Liver (tissue), 9 donors: ENCODE results near the gene SESTD1. TPM values are rescaled to one million over a fixed set of nuclear protein-coding genes. Genes with fewer than 3 reads are reported as not detected.

Experiments
- DNase-seq: peaks from one replicate; pipeline ENCODE4 v3.0.0-alpha.2; 2017; ENCODE audit warnings: low spot score
- H3K27ac ChIP-seq, 2 donors: one replicate each; pipeline ENCODE4 v1.7.0; 2013; ENCODE audit warnings: inconsistent platforms in 2 of 2, low read length in 2 of 2, control low read depth in 1 of 2, low read depth in 1 of 2, mild to moderate bottlenecking in 1 of 2
- H3K27me3 ChIP-seq, 4 donors: one replicate each; pipeline versions ENCODE4 v1.6.1 to v1.7.0; 2013; ENCODE audit warnings: low read length in 3 of 4, inconsistent platforms in 1 of 4, mild to moderate bottlenecking in 1 of 4, moderate library complexity in 1 of 4; ENCODE audit not compliant: control insufficient read depth in 4 of 4, insufficient read depth in 4 of 4
- H3K36me3 ChIP-seq, 4 donors: one replicate each; pipeline versions ENCODE4 v1.6.1 to v1.7.0; 2013; ENCODE audit warnings: low read length in 3 of 4, mild to moderate bottlenecking in 3 of 4, low read depth in 1 of 4, moderate library complexity in 1 of 4; ENCODE audit not compliant: control insufficient read depth in 4 of 4, insufficient read depth in 3 of 4
- H3K4me1 ChIP-seq, 4 donors: one replicate each; pipeline versions ENCODE4 v1.6.1 to v1.7.0; 2013; ENCODE audit warnings: low read length in 3 of 4, mild to moderate bottlenecking in 3 of 4, moderate library complexity in 1 of 4; ENCODE audit not compliant: control insufficient read depth in 4 of 4, insufficient read depth in 4 of 4
- H3K4me3 ChIP-seq, 3 donors: one replicate each; pipeline versions ENCODE4 v1.6.1 to v1.7.0; 2013; ENCODE audit warnings: low read length in 3 of 3, control low read depth in 1 of 3, low read depth in 1 of 3, mild to moderate bottlenecking in 1 of 3
- H3K9ac ChIP-seq, 2 donors: one replicate each; pipeline ENCODE4 v1.7.0; 2013; ENCODE audit warnings: low read length in 2 of 2, mild to moderate bottlenecking in 2 of 2, moderate library complexity in 2 of 2, control low read depth in 1 of 2, low read depth in 1 of 2
- H3K9me3 ChIP-seq, 4 donors: one replicate each; pipeline versions ENCODE4 v1.6.1 to v1.7.0; 2013; ENCODE audit warnings: low read length in 3 of 4; ENCODE audit not compliant: control insufficient read depth in 4 of 4
- CTCF ChIP-seq: fragments of 150-350 bp; IDR thresholded peaks from 2 replicates; pipeline ENCODE4 v1.5.1; 2017; ENCODE audit warnings: improper control_type of control experiment, low read depth, low read length; ENCODE audit not compliant: missing input control
- EGR1 ChIP-seq, 2 donors: IDR thresholded peaks; 2 replicates each; pipeline ENCODE4 v1.6.1; 2016 to 2018; ENCODE audit warnings: antibody characterized with exemption in 2 of 2, low read depth in 2 of 2
- FOXA1 ChIP-seq: IDR thresholded peaks from 2 replicates; pipeline ENCODE4 v1.6.1; 2016; ENCODE audit warnings: antibody characterized with exemption
- FOXA2 ChIP-seq: IDR thresholded peaks from 2 replicates; pipeline ENCODE4 v1.6.1; 2016; ENCODE audit warnings: antibody characterized with exemption
- GABPA ChIP-seq, 2 donors: IDR thresholded peaks in 1 of 2; conservative IDR thresholded peaks in 1 of 2; 2 replicates each; pipeline ENCODE4 v1.6.1; 2016; ENCODE audit warnings: antibody characterized with exemption in 2 of 2, mild to moderate bottlenecking in 1 of 2, moderate library complexity in 1 of 2
- HNF4A ChIP-seq, 2 donors: conservative IDR thresholded peaks; 2 replicates each; pipeline ENCODE4 v1.6.1; 2016; ENCODE audit warnings: antibody characterized with exemption in 2 of 2, mild to moderate bottlenecking in 2 of 2
- HNF4G ChIP-seq: IDR thresholded peaks from 2 replicates; pipeline ENCODE4 v1.6.1; 2016; ENCODE audit warnings: antibody characterized with exemption
- JUND ChIP-seq, 2 donors: IDR thresholded peaks; 2 replicates each; pipeline ENCODE4 v1.6.1; 2016; ENCODE audit warnings: antibody characterized with exemption in 2 of 2
- MAX ChIP-seq: IDR thresholded peaks from 2 replicates; pipeline ENCODE4 v1.6.1; 2016; ENCODE audit warnings: antibody characterized with exemption
- NR2F2 ChIP-seq: IDR thresholded peaks from 2 replicates; pipeline ENCODE4 v1.6.1; 2016; ENCODE audit warnings: antibody characterized with exemption
- RAD21 ChIP-seq, 2 donors: IDR thresholded peaks; 2 replicates each; pipeline ENCODE4 v1.6.1; 2016; ENCODE audit warnings: antibody characterized with exemption in 2 of 2, mild to moderate bottlenecking in 2 of 2
- RXRA ChIP-seq, 2 donors: IDR thresholded peaks; 2 replicates each; pipeline ENCODE4 v1.6.1; 2017 to 2018; ENCODE audit warnings: antibody characterized with exemption in 2 of 2, mild to moderate bottlenecking in 1 of 2
- SP1 ChIP-seq: IDR thresholded peaks from 2 replicates; pipeline ENCODE4 v1.6.1; 2018; ENCODE audit warnings: antibody characterized with exemption, mild to moderate bottlenecking
- TAF1 ChIP-seq: conservative IDR thresholded peaks from 2 replicates; pipeline ENCODE4 v1.6.1; 2016; ENCODE audit warnings: antibody characterized with exemption, mild to moderate bottlenecking
- YY1 ChIP-seq: IDR thresholded peaks from 2 replicates; pipeline ENCODE4 v1.6.1; 2016; ENCODE audit warnings: antibody characterized with exemption, mild to moderate bottlenecking
- ZBTB33 ChIP-seq: IDR thresholded peaks from 2 replicates; pipeline ENCODE4 v1.6.1; 2016; ENCODE audit warnings: antibody characterized with exemption
- WGBS: extraction: QIAGEN DNeasy Blood & Tissue Kit; methylation state at CpG from one replicate; pipeline ENCODE4 v1.1.7; 2013; 5-methylcytosine and 5-hydroxymethylcytosine counted together
- polyA plus RNA-seq, 2 donors: library from polyadenylated mRNA; stranded (reverse) in 1 of 2; unstranded in 1 of 2; fragments of 200-250 nt in 1 of 2; fragments of >200 nt in 1 of 2; fragmentation: Nextera tagmentation in 1 of 2; extraction: Ambion mirVana in 1 of 2; gene quantifications; one replicate each; pipeline versions ENCODE4 v1.2.1 to v1.2.3, GENCODE V29; 2013 to 2015
- total RNA-seq, 2 donors: library from RNA; depleted of rRNA; stranded (reverse); fragments of >200 nt; gene quantifications; one replicate each; pipeline ENCODE4 v1.2.3, GENCODE V29; 2014
- TF ChIP-seq, protein P1 (sequence below): IDR thresholded peaks from 2 replicates; pipeline ENCODE4 v1.6.1; 2016; ENCODE audit warnings: antibody characterized with exemption, mild to moderate bottlenecking
- TF ChIP-seq, protein P2 (sequence below): IDR thresholded peaks from 2 replicates; pipeline ENCODE4 v1.6.1; 2016; ENCODE audit warnings: antibody characterized with exemption
- donor health status: healthy.
- donor health status: healthy.
- donor health status: healthy.
- donor health status: healthy.
- donor health status: healthy.

The SESTD1 gene
- total and polyA plus RNA-seq, 4 donors, result 6.3 to 10.1 (median 7.4) TPM

GRCh38 chr2:179250848-179251504 lies 13.7 kb downstream of the SESTD1 start:
- Histone ChIP-seq H3K4me3 (no peak overlapping the region), H3K9ac (no peak overlapping the region), H3K27ac (no peak overlapping the region), H3K9me3 (no peaks in the 10 kb centered on the region), H3K27me3 (no peaks in the 10 kb centered on the region), H3K4me1 (peaks cover 0 to 3% (median 0%) of the 10 kb centered on the region in 4 donors), H3K36me3 (no peaks in the 10 kb centered on the region)
- TF ChIP-seq HNF4G (no peak), FOXA2 (no peak), JUND (IDR thresholded peaks at IDR 0.05) (no peak), NR2F2 (no peak), EGR1 (IDR thresholded peaks at IDR 0.05; ENCODE audit: low read depth in 2 of 2) (no peak), MAX (no peak), TAF1 (no peak), RAD21 (IDR thresholded peaks at IDR 0.05) (no peak), YY1 (no peak), RXRA (IDR thresholded peaks at IDR 0.05) (no peak), SP1 (no peak), FOXA1 (no peak), ZBTB33 (no peak), HNF4A (conservative IDR thresholded peaks at IDR 0.05) (no peak), GABPA (IDR thresholded peaks at IDR 0.05 in 1 of 2, conservative IDR thresholded peaks at IDR 0.05 in 1 of 2) (no peak), CTCF (no peak)
- TF ChIP-seq, protein P1, sequence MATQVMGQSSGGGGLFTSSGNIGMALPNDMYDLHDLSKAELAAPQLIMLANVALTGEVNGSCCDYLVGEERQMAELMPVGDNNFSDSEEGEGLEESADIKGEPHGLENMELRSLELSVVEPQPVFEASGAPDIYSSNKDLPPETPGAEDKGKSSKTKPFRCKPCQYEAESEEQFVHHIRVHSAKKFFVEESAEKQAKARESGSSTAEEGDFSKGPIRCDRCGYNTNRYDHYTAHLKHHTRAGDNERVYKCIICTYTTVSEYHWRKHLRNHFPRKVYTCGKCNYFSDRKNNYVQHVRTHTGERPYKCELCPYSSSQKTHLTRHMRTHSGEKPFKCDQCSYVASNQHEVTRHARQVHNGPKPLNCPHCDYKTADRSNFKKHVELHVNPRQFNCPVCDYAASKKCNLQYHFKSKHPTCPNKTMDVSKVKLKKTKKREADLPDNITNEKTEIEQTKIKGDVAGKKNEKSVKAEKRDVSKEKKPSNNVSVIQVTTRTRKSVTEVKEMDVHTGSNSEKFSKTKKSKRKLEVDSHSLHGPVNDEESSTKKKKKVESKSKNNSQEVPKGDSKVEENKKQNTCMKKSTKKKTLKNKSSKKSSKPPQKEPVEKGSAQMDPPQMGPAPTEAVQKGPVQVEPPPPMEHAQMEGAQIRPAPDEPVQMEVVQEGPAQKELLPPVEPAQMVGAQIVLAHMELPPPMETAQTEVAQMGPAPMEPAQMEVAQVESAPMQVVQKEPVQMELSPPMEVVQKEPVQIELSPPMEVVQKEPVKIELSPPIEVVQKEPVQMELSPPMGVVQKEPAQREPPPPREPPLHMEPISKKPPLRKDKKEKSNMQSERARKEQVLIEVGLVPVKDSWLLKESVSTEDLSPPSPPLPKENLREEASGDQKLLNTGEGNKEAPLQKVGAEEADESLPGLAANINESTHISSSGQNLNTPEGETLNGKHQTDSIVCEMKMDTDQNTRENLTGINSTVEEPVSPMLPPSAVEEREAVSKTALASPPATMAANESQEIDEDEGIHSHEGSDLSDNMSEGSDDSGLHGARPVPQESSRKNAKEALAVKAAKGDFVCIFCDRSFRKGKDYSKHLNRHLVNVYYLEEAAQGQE, result no peak
- TF ChIP-seq, protein P2, sequence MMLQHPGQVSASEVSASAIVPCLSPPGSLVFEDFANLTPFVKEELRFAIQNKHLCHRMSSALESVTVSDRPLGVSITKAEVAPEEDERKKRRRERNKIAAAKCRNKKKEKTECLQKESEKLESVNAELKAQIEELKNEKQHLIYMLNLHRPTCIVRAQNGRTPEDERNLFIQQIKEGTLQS, result no peak
- no peak for DNase-seq
- WGBS, result 87% methylated on average over 1 of the region's 1 CpG
